Thoracic aorta (tissue), 2 donors: ENCODE results near the gene FKBP10. TPM values are rescaled to one million over a fixed set of nuclear protein-coding genes. Genes with fewer than 3 reads are reported as not detected.

ENCODE experiments used
- ATAC-seq: fragments of 150-250 bp; one replicate; pipeline ENCODE4 v1.8.0; 2017; ENCODE audit warnings: low read depth; ENCODE audit not compliant: insufficient number of reproducible peaks, low FRiP score
- DNase-seq: peaks from one replicate; pipeline ENCODE4 v3.0.0-alpha.2; 2020; ENCODE audit warnings: low spot score
- H3K27ac ChIP-seq, 2 donors: fragments of 200-600 bp; sonication (generic); 1 replicate in 1 of 2; 2 replicates in 1 of 2; pipeline ENCODE4 v1.5.1; 2016; ENCODE audit warnings: mild to moderate bottlenecking in 2 of 2, moderate library complexity in 2 of 2
- H3K27me3 ChIP-seq: fragments of 200-600 bp; sonication (generic); replicated peaks from 2 replicates; pipeline ENCODE4 v1.6.0; 2016; ENCODE audit warnings: mild to moderate bottlenecking; ENCODE audit not compliant: insufficient read depth
- H3K36me3 ChIP-seq: fragments of 200-600 bp; sonication (generic); one replicate; pipeline ENCODE4 v1.5.1; 2016
- H3K4me1 ChIP-seq, 2 donors: fragments of 200-600 bp; sonication (generic); 1 replicate in 1 of 2; 2 replicates in 1 of 2; pipeline versions ENCODE4 v1.5.1 to v1.6.0; 2016; ENCODE audit warnings: low read depth in 2 of 2, mild to moderate bottlenecking in 1 of 2; ENCODE audit not compliant: control insufficient read depth in 1 of 2
- H3K4me3 ChIP-seq: fragments of 200-600 bp; sonication (generic); 2 replicates; pipeline ENCODE4 v1.5.1; 2016; ENCODE audit warnings: mild to moderate bottlenecking
- H3K9me3 ChIP-seq: fragments of 200-600 bp; sonication (generic); 2 replicates; pipeline ENCODE4 v1.5.1; 2016
- CTCF ChIP-seq: fragments of 200-600 bp; sonication (generic); IDR thresholded peaks from one replicate; pipeline ENCODE4 v1.5.1; 2019; ENCODE audit warnings: antibody characterized with exemption
- total RNA-seq, 2 donors: library from RNA; depleted of rRNA; stranded (reverse); fragments of >200 nt; gene quantifications; one replicate each; pipeline versions ENCODE4 v1.1.0 to v1.2.3, GENCODE V29; 2016

Gene FKBP10
- total RNA-seq = 100 to 1,000 TPM; 125 to 188 TPM

- peak within 1 kb of the TSS; percentile 93 for H3K4me3 ChIP-seq
- no peaks in the 10 kb centered on the region for H3K27me3 ChIP-seq
- no peaks in the 10 kb centered on the region for H3K9me3 ChIP-seq
- TF ChIP-seq CTCF = no peak
- peak; percentile 41 for DNase-seq
- ATAC-seq = peak; percentile 25
- H3K4me1 ChIP-seq = peaks cover 8 to 31% of the 10 kb centered on the region in 2 donors
- peak within 1 kb of the TSS; percentile 64 to 78 for H3K27ac ChIP-seq
- no peaks in the 10 kb centered on the region for H3K36me3 ChIP-seq
Observed at GRCh38 chr17:41812381-41813151, at the start of gene FKBP10. FKBP10 (plus strand) TSS chr17:41813004; CDS start chr17:41813035, 31 bp downstream.

- Histone ChIP-seq H3K4me3 (no peak overlapping the region), H3K36me3 (peaks cover 83% of the 10 kb centered on the region), H3K27me3 (no peaks in the 10 kb centered on the region), H3K9me3 (no peaks in the 10 kb centered on the region), H3K27ac (no peak overlapping the region), H3K4me1 (no peaks in the 10 kb centered on the region)
- DNase-seq = no peak
- ATAC-seq = no peak
- no peak for TF ChIP-seq CTCF
Observed at GRCh38 chr17:41763327-41763726, 49.5 kb upstream of the FKBP10 start.

- DNase-seq = no peak
- Histone ChIP-seq H3K4me1 (no peaks in the 10 kb centered on the region), H3K36me3 (peaks cover 90% of the 10 kb centered on the region)
Observed at GRCh38 chr17:41766135-41766534, 46.7 kb upstream of the FKBP10 start.

GRCh38 chr17:41767324-41768042 is 45.3 kb upstream of the FKBP10 start:
- Histone ChIP-seq H3K4me3 (no peak overlapping the region), H3K4me1 (peaks cover 0 to 4% of the 10 kb centered on the region in 2 donors), H3K9me3 (no peaks in the 10 kb centered on the region), H3K27ac (no peak overlapping the region), H3K36me3 (peaks cover 82% of the 10 kb centered on the region), H3K27me3 (no peaks in the 10 kb centered on the region)
- DNase-seq (no peak), ATAC-seq (no peak)
- no peak for TF ChIP-seq CTCF

More at GRCh38 chr17:41766135-41766534, 46.7 kb upstream of the FKBP10 start:
- Histone ChIP-seq H3K27ac (no peak overlapping the region), H3K27me3 (no peaks in the 10 kb centered on the region), H3K4me3 (no peak overlapping the region), H3K9me3 (no peaks in the 10 kb centered on the region)
- no peak for TF ChIP-seq CTCF
- ATAC-seq = no peak

- no peak for TF ChIP-seq CTCF
- H3K4me3 ChIP-seq = no peak overlapping the region
- ATAC-seq (no peak), DNase-seq (no peak)
- no peak overlapping the region for H3K27ac ChIP-seq
- peaks cover 69% of the 10 kb centered on the region for H3K36me3 ChIP-seq
- no peaks in the 10 kb centered on the region for H3K27me3 ChIP-seq
- H3K9me3 ChIP-seq = no peaks in the 10 kb centered on the region
- peaks cover 0 to 17% of the 10 kb centered on the region in 2 donors for H3K4me1 ChIP-seq
Observed at GRCh38 chr17:41768682-41769288, 44.0 kb upstream of the FKBP10 start.
